GM10266 (cell line): ENCODE data around the gene PCID2.

ENCODE experiments used
- DNase-seq: peaks from one replicate; pipeline ENCODE4 v3.0.0; 2012; ENCODE audit errors: extremely low spot score
- CTCF ChIP-seq: IDR thresholded peaks from 2 replicates; pipeline ENCODE4 v1.5.1; 2012; ENCODE audit warnings: mild to moderate bottlenecking, low read depth; ENCODE audit not compliant: control insufficient read depth, insufficient read depth; ENCODE audit errors: missing control alignments

Gene PCID2

DNA sequence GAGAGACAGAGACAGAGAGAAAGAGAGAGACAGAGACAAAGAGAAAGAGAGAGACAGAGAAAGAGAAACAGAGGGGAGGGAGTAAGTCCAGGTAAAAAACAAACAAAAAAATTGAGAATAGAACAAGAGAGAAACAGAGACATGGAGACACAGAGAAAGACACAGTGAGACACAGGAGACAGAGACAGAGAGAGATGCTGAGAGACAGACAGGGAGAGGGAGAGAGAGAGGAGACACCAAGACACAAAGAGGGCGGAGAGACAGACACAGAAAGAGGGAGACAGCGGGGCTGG, 55.8 kb downstream of the PCID2 start:
- no peak for TF ChIP-seq CTCF
- no peak for DNase-seq

- no peak for TF ChIP-seq CTCF
- DNase-seq, result peak; percentile 59
Measured at GRCh38 chr13:113151745-113152690, 56.5 kb downstream of the PCID2 start.

- no peak for DNase-seq
- TF ChIP-seq CTCF, result no peak
Measured at GRCh38 chr13:113150550-113151365, 57.7 kb downstream of the PCID2 start.

DNA sequence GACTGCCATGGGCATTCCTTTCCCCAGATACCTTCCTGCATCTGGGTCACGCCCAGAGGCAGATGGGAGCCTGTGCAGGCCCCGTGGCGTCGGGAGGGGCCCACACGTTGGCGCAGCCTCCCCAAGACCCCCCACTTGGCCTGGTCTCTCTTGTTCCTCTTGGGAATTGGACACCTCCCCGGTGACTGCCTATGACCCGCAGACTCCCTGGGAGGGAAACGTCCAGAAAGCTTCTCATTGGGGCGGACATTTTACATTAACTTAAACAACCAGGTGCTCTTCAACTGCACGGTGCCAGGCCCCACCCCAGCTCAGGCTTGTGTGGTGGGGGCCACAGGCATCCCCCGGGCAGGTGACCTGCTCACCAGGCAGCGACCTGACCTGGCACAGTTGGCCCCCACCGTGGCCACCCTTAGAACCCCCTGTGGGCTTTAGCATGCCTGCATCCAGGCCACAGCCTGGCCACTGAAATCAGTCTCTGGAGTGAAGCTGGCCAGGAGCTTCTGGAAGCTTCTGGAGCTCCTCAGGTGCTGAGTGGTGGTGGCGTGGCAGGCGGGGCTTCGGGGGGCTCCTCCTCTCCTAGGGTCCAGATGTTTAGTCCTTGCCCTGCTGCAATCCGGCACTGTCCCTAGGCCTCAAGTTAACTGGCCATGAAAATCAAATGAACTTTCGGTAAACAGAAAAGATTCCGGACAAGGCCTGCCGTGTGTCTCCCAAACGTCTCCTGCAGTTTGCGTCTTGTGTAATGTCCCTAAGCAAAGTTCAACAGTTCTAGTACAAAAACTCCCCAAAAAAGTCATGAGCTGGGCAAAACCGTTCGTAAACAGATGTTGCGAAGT, 58.5 kb downstream of the PCID2 start:
- no peak for TF ChIP-seq CTCF
- no peak for DNase-seq

- DNase-seq, result no peak
- TF ChIP-seq CTCF, result no peak
Measured at GRCh38 chr13:113148940-113149503, 59.4 kb downstream of the PCID2 start.

- no peak for TF ChIP-seq CTCF
- no peak for DNase-seq
Measured at GRCh38 chr13:113148407-113148806, 60.1 kb downstream of the PCID2 start.
